Thymus (tissue), 11 donors: ENCODE measurements around the gene FOSL1. TPM values are rescaled to one million over a fixed set of nuclear protein-coding genes. Genes with fewer than 3 reads are reported as not detected.

ENCODE experiments used
- DNase-seq, 9 donors: peaks; one replicate each; pipeline ENCODE4 v3.0.0-alpha.2; 2013; ENCODE audit warnings: low spot score in 9 of 9, low read depth in 6 of 9, missing footprints in 1 of 9
- H3K27ac ChIP-seq, 2 donors: one replicate each; pipeline ENCODE4 v1.5.1; 2013; ENCODE audit warnings: control low read depth in 1 of 2, low read depth in 1 of 2, low read length in 1 of 2, mild to moderate bottlenecking in 1 of 2, moderate library complexity in 1 of 2
- H3K27me3 ChIP-seq, 2 donors: one replicate each; pipeline ENCODE4 v1.5.1; 2013; ENCODE audit warnings: low read length in 1 of 2; ENCODE audit not compliant: control insufficient read depth in 2 of 2, insufficient read depth in 1 of 2
- H3K36me3 ChIP-seq, 2 donors: one replicate each; pipeline ENCODE4 v1.5.1; 2013; ENCODE audit warnings: low read length in 1 of 2, mild to moderate bottlenecking in 1 of 2, moderate library complexity in 1 of 2; ENCODE audit not compliant: control insufficient read depth in 2 of 2, insufficient read depth in 2 of 2
- H3K4me1 ChIP-seq, 2 donors: one replicate each; pipeline ENCODE4 v1.5.1; 2013; ENCODE audit warnings: low read length in 2 of 2; ENCODE audit not compliant: control insufficient read depth in 2 of 2, insufficient read depth in 2 of 2
- H3K4me3 ChIP-seq, 2 donors: one replicate each; pipeline ENCODE4 v1.5.1; 2013; ENCODE audit warnings: low read length in 2 of 2, control low read depth in 1 of 2, mild to moderate bottlenecking in 1 of 2
- H3K9me3 ChIP-seq, 2 donors: one replicate each; pipeline ENCODE4 v1.5.1; 2013; ENCODE audit warnings: low read length in 1 of 2, mild to moderate bottlenecking in 1 of 2; ENCODE audit not compliant: control insufficient read depth in 2 of 2, insufficient read depth in 1 of 2
- WGBS: extraction: QIAGEN DNeasy Blood & Tissue Kit; methylation state at CpG from one replicate; pipeline ENCODE4 v1.1.7; 2013; 5-methylcytosine and 5-hydroxymethylcytosine counted together
- polyA plus RNA-seq: library from polyadenylated mRNA; stranded (reverse); fragments of 200-250 nt; gene quantifications from one replicate; pipeline ENCODE4 v1.2.3, GENCODE V29; 2013
- total RNA-seq: library from RNA; stranded (reverse); fragments of 120-200 nt; gene quantifications from one replicate; pipeline ENCODE4 v1.2.4, GENCODE V29; 2013
- donor health status: healthy.

FOSL1 gene
- total and polyA plus RNA-seq, 2 donors = 0.14 to 3.8 TPM

- DNase-seq = no peak
- H3K36me3 ChIP-seq = peaks cover 57 to 66% of the 10 kb centered on the region in 2 donors
- no peaks in the 10 kb centered on the region for H3K27me3 ChIP-seq
- H3K9me3 ChIP-seq = peaks cover 0 to 8% of the 10 kb centered on the region in 2 donors
- H3K4me3 ChIP-seq = no peak overlapping the region
- WGBS = 98% methylated on average over 24 of the region's 24 CpGs
- H3K27ac ChIP-seq = no peak overlapping the region
- H3K4me1 ChIP-seq = peaks cover 10 to 36% of the 10 kb centered on the region in 2 donors
These were observed 37.0 kb downstream of the FOSL1 start for GRCh38 chr11:65862941-65863888.

- Histone ChIP-seq H3K27ac (no peak overlapping the region), H3K36me3 (peaks cover 56 to 59% of the 10 kb centered on the region in 2 donors), H3K27me3 (no peaks in the 10 kb centered on the region), H3K4me1 (peaks cover 10 to 34% of the 10 kb centered on the region in 2 donors), H3K4me3 (no peak overlapping the region), H3K9me3 (peaks cover 0 to 8% of the 10 kb centered on the region in 2 donors)
- no peak for DNase-seq
- WGBS = 90% methylated on average over 5 of the region's 5 CpGs
These were observed 37.9 kb downstream of the FOSL1 start for GRCh38 chr11:65862191-65862735.

DNA sequence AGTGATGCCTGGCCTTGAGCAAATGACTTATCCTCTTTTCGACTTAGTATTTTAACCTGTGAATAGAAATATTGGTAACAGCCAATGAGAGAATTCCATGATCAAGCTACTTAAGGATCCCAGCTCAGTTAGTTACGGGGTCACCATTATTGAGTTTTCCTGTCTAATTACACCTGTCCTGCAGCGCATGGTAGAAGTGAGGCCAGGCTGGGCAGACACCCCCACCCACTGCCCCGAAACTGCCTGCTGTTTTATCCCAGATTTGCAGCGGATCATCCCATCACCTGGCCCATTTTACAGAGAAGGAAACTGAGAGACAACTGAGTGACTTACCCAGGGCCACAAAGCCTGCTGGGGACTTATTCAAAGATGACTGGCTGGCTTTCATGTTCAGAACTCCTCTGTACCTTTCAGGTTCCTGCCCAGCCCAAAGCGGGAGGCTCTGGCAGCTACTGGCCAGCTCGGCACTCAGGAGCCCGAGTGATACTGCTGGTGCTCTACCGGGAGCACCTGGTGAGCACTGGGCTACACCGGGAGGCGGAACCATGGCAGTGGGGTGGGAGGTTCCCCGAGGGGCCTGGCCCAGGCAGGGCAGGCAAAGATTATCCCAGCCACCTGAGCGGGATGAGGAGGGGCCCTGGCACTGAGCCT is 38.5 kb downstream of the FOSL1 start:
- Histone ChIP-seq H3K9me3 (peaks cover 0 to 8% of the 10 kb centered on the region in 2 donors), H3K4me3 (peak overlapping the region; percentile 75 to 93), H3K4me1 (peaks cover 10 to 32% of the 10 kb centered on the region in 2 donors), H3K36me3 (peaks cover 50 to 54% of the 10 kb centered on the region in 2 donors), H3K27me3 (no peaks in the 10 kb centered on the region), H3K27ac (no peak overlapping the region)
- WGBS = 96% methylated on average over 13 of the region's 13 CpGs
- DNase-seq = no peak

DNA sequence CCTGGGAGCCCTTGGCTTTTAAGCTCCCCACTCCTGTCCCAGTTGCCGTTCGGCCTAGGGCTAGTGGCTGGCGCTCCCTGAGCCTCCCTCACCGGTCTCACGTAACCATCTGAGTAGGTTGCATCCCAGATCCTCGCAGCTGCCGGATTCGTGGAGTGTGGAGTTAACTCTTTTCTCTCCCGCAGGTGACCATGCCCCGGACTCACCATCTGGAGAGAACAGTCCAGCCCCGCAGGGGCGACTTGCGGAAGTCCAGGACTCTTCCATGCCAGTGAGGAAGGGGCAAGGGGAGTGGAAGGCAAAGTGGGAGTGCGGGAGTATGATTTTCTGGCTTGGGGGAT is 39.1 kb downstream of the FOSL1 start:
- H3K4me1 ChIP-seq = peaks cover 15 to 37% of the 10 kb centered on the region in 2 donors
- 23% methylated on average over 14 of the region's 14 CpGs for WGBS
- peaks cover 0 to 8% of the 10 kb centered on the region in 2 donors for H3K9me3 ChIP-seq
- no peak for DNase-seq
- H3K27me3 ChIP-seq = no peaks in the 10 kb centered on the region
- H3K27ac ChIP-seq = peak overlapping the region; percentile 97 to 99
- H3K36me3 ChIP-seq = peaks cover 50 to 54% of the 10 kb centered on the region in 2 donors
- H3K4me3 ChIP-seq = peak overlapping the region; percentile 75 to 93

- no peaks in the 10 kb centered on the region for H3K27me3 ChIP-seq
- H3K27ac ChIP-seq = peak within 1 kb of the TSS; percentile 97 to 99
- DNase-seq = peak; percentile 92 to 99 (median 96)
- H3K36me3 ChIP-seq = peaks cover 50 to 54% of the 10 kb centered on the region in 2 donors
- peaks cover 18 to 43% of the 10 kb centered on the region in 2 donors for H3K4me1 ChIP-seq
- peak within 1 kb of the TSS; percentile 75 to 93 for H3K4me3 ChIP-seq
- under 1% methylated on average over 78 of the region's 78 CpGs for WGBS
- peaks cover 0 to 8% of the 10 kb centered on the region in 2 donors for H3K9me3 ChIP-seq
These were observed 39.7 kb downstream of the FOSL1 start, which contains the start of gene MUS81 for GRCh38 chr11:65860278-65861164. TSS of gene MUS81 (plus strand) at chr11:65860433. CDS start at chr11:65860754, 321 bp downstream.

DNA sequence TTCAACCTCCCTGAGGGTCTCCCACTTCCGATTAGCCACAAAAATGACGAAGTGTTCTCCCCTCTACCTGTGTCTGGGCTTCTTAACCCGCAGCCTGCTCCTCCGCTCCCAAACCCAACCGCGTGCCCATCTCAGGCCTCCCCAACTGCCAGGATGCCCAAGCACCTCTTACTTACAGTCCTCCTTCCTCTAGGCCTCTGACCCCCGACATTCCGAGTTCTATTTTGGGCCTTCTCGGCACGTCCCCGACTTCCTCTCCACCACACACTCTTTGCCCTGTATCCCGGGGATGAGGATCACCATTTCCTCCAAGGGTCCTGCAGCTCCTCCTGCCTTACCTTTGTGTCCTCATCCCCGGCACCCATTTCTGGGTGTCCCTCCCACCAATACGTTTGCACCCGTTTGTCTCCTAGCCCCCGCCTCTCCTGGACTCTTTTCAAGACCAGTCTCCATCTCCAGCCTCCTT is 40.3 kb downstream of the FOSL1 start:
- under 1% methylated on average over 16 of the region's 16 CpGs for WGBS
- H3K9me3 ChIP-seq = peaks cover 0 to 8% of the 10 kb centered on the region in 2 donors
- no peak for DNase-seq
- H3K4me1 ChIP-seq = peaks cover 22 to 45% of the 10 kb centered on the region in 2 donors
- H3K27ac ChIP-seq = peak overlapping the region; percentile 97 to 99
- H3K36me3 ChIP-seq = peaks cover 50 to 54% of the 10 kb centered on the region in 2 donors
- no peaks in the 10 kb centered on the region for H3K27me3 ChIP-seq
- H3K4me3 ChIP-seq = peak overlapping the region; percentile 75 to 93

GRCh38 chr11:65859095-65859811 is 40.9 kb downstream of the FOSL1 start:
- Histone ChIP-seq H3K36me3 (peaks cover 50 to 54% of the 10 kb centered on the region in 2 donors), H3K4me1 (peaks cover 22 to 45% of the 10 kb centered on the region in 2 donors), H3K9me3 (peaks cover 0 to 8% of the 10 kb centered on the region in 2 donors), H3K4me3 (peak overlapping the region; percentile 75 to 93), H3K27me3 (no peaks in the 10 kb centered on the region), H3K27ac (peak overlapping the region; percentile 97 to 99)
- peak; percentile 95 to 100 (median 98) for DNase-seq
- WGBS = under 1% methylated on average over 46 of the region's 46 CpGs

GRCh38 chr11:65858681-65859087 is 41.5 kb downstream of the FOSL1 start:
- Histone ChIP-seq H3K27ac (peak overlapping the region; percentile 97 to 99), H3K36me3 (peaks cover 50 to 54% of the 10 kb centered on the region in 2 donors), H3K9me3 (peaks cover 0 to 8% of the 10 kb centered on the region in 2 donors), H3K27me3 (no peaks in the 10 kb centered on the region), H3K4me1 (peaks cover 22 to 45% of the 10 kb centered on the region in 2 donors), H3K4me3 (peak overlapping the region; percentile 75 to 93)
- peak in 1 of 9 donors; percentile 29 for DNase-seq
- under 1% methylated on average over 10 of the region's 10 CpGs for WGBS
